Measurements from ENCODE around the gene MAOA.

The MAOA gene

GRCh38 chrX:43758044-43758443 lies 101.9 kb downstream of the MAOA start:
- DNase-seq (ENCODE audit: low read depth, low spot score) = no peak

GRCh38 chrX:43785930-43786591 lies 130.0 kb downstream of the MAOA start:
- DNase-seq (ENCODE audit: low read depth, low spot score) = no peak

Data from brain pericyte (primary cell).